ENCODE data around the gene FAM204A.

The FAM204A gene

GRCh38 chr10:118256825-118257570 lies 85.1 kb downstream of the FAM204A start:
- no peak for TF ChIP-seq CTCF (IDR thresholded peaks at IDR 0.05; ENCODE audit: low read depth, low read length)
- H3K4me3 ChIP-seq (ENCODE audit: low read depth, low read length) = no peak overlapping the region
- no peak for DNase-seq (ENCODE audit: low read depth, low spot score)
- in situ Hi-C loops (cut with HindIII; ENCODE audit: low sequenced_read_pairs) = no loop called here

GRCh38 chr10:118256209-118256608 lies 85.9 kb downstream of the FAM204A start:
- TF ChIP-seq CTCF (IDR thresholded peaks at IDR 0.05; ENCODE audit: low read depth, low read length) = no peak
- in situ Hi-C loops (cut with HindIII; ENCODE audit: low sequenced_read_pairs) = no loop called here
- no peak for DNase-seq (ENCODE audit: low read depth, low spot score)
- no peak overlapping the region for H3K4me3 ChIP-seq (ENCODE audit: low read depth, low read length)

GRCh38 chr10:118255355-118255754 lies 86.8 kb downstream of the FAM204A start:
- no peak overlapping the region for H3K4me3 ChIP-seq (ENCODE audit: low read depth, low read length)
- in situ Hi-C loops (cut with HindIII; ENCODE audit: low sequenced_read_pairs) = no loop called here
- TF ChIP-seq CTCF (IDR thresholded peaks at IDR 0.05; ENCODE audit: low read depth, low read length) = no peak
- no peak for DNase-seq (ENCODE audit: low read depth, low spot score)

- no peak overlapping the region for H3K4me3 ChIP-seq (ENCODE audit: low read depth, low read length)
- DNase-seq (ENCODE audit: low read depth, low spot score) = no peak
- in situ Hi-C loops (cut with HindIII; ENCODE audit: low sequenced_read_pairs) = no loop called here
- no peak for TF ChIP-seq CTCF (IDR thresholded peaks at IDR 0.05; ENCODE audit: low read depth, low read length)
Measured at GRCh38 chr10:118254654-118255053, 87.5 kb downstream of the FAM204A start.

- H3K4me3 ChIP-seq (ENCODE audit: low read depth, low read length) = no peak overlapping the region
- no peak for TF ChIP-seq CTCF (IDR thresholded peaks at IDR 0.05; ENCODE audit: low read depth, low read length)
- DNase-seq (ENCODE audit: low read depth, low spot score) = no peak
- in situ Hi-C loops (cut with HindIII; ENCODE audit: low sequenced_read_pairs) = no loop called here
Measured at GRCh38 chr10:118253397-118253796, 88.7 kb downstream of the FAM204A start.

- in situ Hi-C loops (cut with HindIII; ENCODE audit: low sequenced_read_pairs) = no loop called here
- DNase-seq (ENCODE audit: low read depth, low spot score) = no peak
- H3K4me3 ChIP-seq (ENCODE audit: low read depth, low read length) = no peak overlapping the region
- no peak for TF ChIP-seq CTCF (IDR thresholded peaks at IDR 0.05; ENCODE audit: low read depth, low read length)
Measured at GRCh38 chr10:118251791-118252190, 90.3 kb downstream of the FAM204A start.

All from astrocyte of the spinal cord (primary cell).